ENCODE measurements around the gene TSSK6.

The TSSK6 gene

DNA sequence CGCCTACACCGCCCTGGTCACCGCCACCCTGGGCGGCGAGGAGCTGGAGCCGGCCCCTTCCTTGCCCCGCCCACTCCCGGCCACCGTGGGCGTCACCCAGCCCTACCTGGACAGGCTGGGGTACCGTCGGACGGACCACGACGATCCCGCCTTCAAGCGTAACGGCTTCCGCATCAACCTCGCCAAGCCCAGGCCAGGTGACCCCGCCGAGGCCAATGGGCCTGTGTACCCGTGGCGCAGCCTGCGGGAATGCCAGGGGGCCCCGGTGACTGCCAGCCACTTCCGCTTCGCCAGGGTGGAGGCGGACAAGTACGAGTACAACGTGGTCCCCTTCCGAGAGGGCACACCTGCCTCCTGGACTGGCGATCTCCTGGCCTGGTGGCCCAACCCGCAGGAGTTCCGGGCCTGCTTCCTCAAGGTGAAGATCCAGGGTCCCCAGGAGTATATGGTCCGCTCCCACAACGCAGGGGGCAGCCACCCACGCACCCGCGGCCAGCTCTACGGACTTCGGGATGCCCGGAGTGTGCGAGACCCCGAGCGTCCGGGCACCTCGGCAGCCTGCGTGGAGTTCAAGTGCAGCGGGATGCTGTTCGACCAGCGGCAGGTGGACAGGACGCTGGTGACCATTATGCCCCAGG is 29.7 kb upstream of the TSSK6 start:
- no peak for DNase-seq (ENCODE audit: low spot score)

DNA sequence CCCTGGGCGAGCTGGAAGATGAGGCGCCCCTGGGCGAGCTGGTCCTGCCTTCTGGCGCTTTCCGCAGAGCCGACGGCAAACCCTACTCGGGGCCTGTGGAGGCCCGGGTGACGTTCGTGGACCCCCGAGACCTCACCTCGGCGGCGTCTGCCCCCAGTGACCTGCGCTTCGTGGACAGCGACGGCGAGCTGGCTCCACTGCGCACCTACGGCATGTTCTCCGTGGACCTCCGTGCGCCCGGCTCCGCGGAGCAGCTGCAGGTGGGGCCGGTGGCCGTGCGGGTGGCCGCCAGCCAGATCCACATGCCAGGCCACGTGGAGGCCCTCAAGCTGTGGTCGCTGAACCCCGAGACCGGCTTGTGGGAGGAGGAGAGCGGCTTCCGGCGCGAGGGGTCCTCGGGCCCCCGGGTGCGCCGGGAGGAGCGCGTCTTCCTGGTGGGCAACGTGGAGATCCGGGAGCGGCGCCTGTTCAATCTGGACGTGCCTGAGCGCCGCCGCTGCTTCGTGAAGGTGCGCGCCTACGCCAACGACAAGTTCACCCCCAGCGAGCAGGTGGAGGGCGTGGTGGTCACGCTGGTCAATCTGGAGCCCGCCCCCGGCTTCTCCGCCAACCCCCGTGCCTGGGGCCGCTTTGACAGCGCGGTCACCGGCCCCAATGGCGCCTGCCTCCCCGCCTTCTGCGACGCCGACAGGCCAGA is 29.1 kb upstream of the TSSK6 start:
- no peak for DNase-seq (ENCODE audit: low spot score)

DNA sequence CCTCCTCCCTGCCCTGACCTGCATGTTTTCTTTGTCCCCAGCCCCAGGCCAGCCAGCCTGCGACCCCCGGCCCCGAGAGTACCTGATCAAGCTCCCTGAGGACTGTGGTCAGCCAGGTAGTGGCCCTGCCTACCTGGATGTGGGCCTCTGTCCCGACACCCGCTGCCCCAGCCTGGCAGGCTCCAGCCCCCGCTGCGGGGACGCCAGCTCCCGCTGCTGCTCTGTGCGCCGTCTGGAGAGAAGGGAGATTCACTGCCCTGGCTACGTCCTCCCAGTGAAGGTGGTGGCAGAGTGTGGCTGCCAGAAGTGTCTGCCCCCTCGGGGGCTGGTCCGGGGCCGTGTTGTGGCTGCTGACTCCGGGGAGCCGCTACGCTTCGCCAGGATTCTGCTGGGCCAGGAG is 28.3 kb upstream of the TSSK6 start:
- DNase-seq (ENCODE audit: low spot score): no peak

DNA sequence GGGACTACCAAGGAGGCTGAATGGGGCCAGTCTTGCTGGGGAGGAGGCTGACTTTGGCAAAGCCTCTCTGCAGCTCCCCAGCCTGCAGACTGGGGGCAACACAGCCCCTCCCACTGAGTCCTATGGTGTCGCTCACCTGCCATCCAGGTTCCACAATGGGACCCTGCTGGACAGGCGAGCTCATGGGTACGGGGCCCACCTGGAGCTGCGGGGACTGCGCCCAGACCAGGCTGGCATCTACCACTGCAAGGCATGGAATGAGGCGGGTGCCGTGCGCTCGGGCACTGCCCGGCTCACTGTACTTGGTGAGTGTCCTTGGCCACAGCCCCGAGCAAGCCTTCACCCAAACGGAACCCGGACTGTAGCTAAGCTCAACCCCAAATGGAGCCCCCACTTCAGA is 27.8 kb upstream of the TSSK6 start:
- no peak for DNase-seq (ENCODE audit: low spot score)

DNA sequence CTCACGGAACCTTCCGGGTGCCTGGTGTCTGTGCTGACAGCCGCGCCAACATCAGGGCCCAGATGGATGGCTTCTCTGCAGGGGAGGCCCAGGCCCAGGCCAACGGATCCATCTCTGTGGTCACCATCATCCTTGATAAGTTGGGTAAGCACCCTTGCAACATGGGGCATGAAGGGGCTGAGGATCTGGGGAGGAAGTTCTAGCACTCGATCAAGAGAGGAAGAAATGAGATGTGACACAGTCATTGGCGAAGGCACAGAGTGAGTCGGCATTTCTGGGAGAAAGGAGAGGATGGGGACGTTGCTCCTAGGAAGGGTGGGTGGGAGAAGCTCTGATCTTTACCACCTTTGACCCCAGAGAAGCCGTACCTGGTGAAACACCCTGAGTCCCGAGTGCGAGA is 27.2 kb upstream of the TSSK6 start:
- DNase-seq (ENCODE audit: low spot score): no peak

DNA sequence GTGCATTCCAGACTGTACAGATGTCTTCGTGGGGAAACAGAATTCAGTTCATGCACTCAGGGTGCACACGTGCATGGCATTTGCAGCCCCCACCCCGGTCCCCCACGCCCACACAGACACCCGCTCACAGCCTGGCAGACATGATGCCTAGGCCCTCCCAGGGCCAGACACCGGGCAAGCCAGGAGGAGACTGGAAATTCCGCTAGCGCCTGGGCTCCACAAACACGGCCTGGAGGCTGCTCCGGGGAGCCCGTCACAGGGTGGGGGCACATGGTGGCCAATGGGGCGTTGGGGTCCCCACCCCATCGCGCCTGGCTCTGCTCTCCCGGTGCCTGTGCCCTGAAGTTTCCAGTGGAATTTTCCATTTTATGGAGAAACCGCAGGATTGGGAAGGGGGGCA is 26.3 kb upstream of the TSSK6 start:
- DNase-seq (ENCODE audit: low spot score): no peak

DNA sequence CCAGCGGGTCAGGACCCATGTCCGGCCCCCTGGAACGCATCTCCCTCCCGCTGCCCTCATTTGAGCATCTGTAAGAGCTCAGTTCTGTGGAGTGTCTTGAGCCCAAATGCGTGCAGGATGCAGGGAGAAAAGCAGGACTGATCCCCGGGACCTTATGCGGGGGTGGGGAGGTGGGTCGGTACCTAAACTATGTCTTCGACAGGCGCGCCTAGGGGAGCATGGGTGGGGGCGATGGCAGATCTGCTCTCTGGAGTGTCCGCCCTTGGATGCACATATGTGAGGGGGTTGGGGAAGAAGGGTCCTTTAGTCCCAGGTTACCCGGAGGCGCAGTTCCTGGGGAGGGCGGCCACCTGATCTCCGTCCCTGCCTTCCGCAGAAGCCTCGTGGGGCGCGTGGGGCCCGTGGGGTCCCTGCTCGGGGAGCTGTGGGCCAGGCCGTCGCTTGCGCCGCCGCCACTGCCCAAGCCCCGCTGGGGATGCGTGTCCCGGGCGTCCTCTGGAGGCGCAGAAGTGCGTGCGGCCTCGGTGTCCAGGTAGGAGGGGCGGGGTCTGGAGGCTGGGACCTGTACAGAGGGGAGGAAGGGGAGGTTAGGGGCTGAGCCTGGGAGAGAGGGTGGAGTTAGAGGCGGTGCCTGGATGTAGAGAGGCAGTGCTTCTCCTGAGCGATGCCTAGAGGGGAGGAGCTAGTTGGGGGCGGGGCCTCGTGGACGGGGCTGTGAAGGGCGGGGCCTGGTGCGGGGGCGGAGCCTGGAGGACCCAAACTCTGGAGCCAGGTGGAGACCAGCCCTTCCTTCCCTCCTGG is 25.6 kb upstream of the TSSK6 start:
- DNase-seq (ENCODE audit: low spot score): no peak

DNA sequence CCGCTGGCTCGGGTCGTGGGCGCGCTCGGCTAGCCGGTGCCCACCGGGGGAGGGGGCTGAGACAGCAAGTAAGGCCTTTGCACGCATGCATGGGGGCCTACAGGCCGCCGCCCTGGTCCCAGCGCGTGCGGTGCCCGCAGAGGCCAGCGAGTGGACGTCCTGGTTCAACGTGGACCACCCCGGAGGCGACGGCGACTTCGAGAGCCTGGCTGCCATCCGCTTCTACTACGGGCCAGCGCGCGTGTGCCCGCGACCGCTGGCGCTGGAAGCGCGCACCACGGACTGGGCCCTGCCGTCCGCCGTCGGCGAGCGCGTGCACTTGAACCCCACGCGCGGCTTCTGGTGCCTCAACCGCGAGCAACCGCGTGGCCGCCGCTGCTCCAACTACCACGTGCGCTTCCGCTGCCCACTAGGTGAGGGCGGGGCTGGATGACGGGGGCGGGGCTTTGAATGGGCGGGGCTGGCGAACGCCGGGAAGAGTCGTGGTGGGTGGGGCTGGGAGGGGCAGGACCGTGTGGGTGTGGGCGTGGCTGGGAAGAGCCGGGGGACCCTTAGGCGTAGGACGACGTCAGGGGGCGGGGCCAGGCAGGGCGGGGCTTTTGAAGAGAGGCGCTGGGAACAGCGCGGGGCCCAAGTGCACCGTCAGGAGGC is 24.8 kb upstream of the TSSK6 start:
- no peak for DNase-seq (ENCODE audit: low spot score)

DNA sequence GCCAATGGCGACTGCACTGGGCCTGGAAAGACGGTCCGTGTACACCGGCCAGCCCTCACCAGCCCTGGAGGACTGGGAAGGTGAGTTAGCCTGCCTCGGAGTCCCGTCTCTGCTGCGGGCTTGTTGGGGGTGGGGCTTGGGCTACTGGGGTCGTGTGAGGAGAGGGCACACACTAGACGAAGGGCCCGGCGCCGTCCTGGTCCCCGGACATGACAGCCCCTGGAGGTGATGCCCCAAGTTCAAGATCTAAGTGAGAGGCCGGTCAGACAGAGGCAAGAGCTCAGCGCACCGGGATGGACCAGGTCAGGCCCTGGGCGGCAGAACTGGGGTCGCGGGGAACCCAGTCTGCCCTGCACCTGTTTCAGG is 24.3 kb upstream of the TSSK6 start:
- DNase-seq (ENCODE audit: low spot score): no peak

DNA sequence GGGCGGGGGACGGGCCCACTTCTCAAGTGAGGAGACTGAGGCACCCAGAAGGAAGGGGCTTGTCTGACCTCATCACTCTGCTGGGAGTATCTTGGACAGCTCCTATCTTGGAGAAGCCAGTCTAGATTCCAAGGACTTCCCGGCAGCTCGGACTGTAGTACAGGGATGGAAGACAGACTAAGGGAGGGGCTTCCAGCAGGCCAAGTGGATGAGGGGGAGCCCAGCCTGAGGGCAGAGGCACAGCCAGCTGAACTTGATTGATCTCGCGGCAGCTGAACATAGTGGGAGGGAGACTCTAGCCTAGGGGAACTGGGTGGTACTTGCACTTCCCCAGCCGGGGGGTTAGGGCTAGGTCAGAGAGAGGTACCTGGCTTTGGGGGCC is 23.4 kb upstream of the TSSK6 start:
- DNase-seq (ENCODE audit: low spot score): no peak

DNA sequence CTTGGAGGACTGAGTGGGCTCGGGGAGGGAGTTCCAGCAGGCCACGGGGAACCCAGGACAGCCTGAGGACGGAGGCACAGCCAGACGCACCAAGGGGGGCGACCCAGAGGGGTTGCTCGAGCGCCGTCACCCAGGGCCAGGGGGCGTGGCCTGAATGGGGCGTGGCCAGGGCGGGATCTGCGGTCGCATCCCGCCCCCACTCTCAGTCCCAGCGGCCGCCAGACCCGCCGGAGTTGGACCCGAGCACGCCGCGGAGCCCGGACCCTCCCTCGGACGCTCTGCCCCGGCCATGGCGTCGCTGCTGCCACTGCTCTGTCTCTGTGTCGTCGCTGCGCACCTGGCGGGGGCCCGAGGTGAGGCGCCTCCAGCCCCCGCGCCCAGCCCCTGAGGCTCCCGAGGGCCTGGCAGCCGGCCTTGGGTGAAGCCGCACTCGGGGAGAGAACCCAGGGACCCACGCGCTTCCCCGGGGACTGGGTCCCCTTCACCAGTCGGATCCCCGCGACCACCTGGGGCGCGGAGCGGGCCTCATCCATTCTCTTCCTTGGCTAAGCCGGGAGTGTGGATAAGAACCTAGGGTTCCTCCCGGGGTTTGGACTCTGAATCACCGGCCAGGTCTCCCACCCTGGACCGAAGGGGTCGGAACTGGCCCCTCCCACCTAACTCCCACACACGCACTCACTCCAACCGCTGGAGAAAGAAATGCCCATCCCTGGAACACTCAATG is 22.9 kb upstream of the TSSK6 start, which contains the start of gene CILP2:
Gene CILP2, plus strand, starts transcription at position 205 of the 724 bp plus-strand sequence. Its CDS starts 85 bp downstream, at position 290.
- DNase-seq (ENCODE audit: low spot score): no peak

DNA sequence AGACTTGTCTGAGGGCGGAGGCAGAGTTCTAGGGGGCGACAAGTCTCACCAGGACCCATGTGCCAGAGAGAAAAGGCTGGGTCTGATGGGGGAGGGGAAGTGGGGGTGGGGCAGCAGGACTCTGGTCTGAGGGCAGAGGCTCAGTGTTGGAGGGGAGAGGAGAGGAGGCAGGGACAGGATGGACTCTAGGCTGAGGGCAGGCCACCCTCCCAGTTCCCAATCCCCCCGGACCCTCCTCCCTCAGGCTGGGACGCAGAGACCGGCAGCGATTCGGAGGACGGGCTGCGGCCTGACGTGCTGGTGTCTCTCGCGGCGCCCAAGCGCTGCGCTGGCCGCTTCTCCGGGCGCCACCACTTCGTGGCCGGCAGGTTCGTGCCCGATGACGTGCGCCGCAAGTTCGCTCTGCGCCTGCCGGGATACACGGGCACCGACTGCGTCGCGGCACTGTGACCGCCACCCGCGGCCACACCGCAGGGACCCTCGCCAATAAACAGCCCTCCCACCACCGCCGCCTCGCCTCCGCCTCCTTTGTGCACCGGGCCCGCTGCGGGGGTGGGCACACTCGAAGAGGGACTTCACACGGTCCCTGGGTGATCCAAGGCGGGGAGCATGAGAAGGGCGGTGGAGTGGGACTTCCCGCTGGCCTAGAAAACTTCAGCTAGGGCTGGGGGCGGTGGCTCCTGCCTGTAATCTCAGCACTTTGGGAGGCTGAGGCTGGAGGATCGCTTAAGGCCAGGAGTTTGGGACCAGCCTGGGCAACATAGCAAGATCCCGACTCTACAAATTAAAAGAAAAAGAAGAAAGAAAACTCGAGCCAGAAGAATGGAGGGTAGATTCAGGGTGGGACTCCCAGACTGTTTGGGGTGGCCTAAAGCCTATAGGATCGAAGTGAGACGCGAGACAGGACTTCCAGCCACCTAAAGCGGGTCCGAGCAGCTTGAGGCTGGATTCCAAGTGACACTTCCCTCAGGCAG is 22.0 kb upstream of the TSSK6 start:
- DNase-seq (ENCODE audit: low spot score): no peak

DNA sequence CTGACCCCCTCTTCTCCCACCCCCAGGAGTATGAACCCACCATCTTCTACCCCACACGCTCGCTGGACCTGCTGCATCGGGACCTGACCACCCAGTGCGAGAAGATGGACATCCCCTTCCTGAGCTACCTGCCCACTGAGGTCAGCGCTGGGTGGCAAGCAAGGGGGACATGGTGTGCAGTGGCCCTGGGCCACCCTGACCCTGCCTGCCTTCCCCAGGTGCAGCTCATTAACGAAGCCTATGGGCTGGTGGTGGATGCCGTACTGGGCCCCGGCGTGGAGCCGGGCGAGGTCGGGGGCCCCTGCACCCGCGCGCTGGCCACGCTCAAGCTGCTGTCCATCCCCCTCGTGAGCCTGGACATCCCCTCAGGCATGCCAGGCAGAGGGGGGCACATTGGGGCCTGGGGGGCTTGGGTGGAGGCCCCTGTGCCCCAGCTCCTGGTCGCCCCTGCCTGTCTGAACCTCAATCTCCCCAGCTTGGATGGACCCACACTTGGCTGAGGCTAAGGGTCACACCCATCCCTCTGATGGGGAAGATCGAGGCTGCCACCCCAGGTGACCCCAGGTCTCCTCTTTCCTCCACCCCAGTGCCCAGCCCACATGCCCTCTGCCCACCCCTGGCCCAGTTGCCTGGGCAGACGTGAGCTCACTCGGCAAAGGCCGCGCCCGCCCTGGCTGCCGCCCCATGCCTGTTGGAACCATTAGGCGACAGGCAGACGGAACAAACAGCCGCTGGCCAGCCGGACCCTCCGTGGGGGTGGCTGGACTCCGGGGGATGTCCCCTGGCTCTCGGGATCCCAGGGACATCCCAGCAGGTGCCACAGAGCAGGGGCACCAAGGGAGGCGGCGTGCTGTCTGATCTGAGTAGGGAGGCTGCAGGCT is 20.2 kb upstream of the TSSK6 start:
- DNase-seq (ENCODE audit: low spot score): no peak

DNA sequence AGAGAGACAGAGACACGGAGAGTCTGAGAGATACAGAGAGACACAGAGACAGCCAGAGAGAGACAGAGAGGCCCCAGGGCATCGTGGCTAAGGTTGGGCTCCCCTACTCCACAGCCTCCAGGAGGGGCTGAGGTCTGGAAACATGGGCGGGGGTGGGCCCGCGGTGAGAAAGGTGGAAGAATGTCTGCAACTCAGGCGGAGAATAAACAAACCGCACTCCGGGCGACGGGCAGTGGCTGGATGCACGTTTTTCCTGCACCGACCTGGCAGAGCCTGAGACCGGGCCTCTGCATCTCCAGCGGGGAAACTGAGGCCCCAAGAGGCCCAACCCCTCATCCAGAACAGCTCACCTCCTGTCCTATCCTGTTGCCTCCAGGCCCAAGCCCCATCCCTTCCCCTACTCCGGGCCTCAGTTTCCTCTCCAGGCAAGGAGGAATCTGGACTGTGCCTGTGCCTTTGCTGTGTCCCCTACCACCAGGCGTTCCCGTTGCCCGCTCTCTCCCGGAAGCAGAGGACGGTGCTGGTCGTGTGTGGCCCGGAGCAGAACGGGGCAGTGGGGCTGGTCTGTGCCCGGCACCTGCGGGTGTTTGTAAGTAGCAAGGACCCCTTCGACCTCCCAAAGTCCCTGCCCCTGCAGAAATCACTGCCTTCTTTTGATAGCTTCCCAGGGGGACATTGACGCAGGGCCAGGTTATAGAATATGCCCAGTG is 19.4 kb upstream of the TSSK6 start:
- DNase-seq (ENCODE audit: low spot score): no peak

DNA sequence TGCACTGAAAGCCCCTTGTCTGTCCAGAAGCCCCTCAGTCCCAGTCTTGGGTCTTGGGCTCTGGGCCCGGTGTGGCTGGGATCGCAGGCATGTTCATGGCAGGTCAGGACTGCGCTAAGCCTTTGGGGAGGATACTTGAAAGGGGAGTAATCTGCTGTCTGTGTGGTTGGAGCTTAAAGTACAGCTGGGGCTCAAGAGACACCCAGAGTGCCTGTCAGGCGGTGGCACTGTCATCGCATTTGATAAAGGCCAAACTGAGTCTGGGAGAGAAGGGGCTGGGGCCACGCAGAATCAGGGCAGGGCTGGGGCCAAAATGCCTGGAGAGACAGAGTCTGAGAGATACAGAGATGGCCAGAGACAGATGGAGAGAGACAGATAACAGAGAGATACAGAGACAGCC is 18.5 kb upstream of the TSSK6 start:
- DNase-seq (ENCODE audit: low spot score): no peak

DNA sequence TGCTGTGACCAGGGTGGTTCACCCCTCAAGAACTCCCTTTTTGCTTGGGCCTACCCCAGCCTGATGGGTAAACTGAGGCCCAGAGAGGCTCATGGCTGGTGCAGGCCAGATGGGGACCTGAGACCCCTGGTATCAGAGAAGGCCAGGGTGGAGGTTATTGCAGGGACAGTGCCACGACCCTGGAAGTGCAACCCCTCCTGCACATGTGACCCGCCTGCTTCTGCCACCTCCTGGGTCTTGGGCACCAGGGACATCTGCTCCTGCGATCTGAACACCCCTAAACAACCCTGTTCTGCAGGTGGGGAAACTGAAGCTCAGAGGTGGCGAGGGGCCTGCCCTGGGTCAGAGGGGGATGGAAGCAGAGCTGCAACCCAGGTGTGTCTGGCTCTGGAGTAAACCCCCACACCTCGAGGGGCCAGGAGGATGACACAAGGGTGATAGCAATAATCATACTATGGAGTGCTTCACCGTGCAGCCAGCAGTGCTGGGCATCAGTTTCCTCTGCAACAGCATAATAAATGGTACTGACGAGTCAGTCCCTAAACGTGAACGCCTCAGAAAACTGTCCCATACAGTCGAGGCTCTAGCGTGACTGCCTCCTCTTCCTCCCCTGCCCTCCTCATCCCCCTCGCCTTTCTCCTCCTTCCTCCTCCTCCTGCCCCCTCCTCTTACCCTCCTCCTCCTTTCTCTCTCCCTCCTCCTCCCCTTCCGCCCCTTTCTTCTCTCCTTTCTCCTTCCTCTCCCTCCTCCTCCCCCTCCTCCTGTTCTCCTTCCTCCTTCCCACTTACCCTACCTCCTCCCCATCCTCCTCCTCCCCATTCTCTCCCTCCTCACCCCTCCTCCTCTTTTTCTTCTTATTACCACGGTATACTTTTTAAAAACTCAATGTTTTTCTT is 17.7 kb upstream of the TSSK6 start:
- DNase-seq (ENCODE audit: low spot score): no peak

DNA sequence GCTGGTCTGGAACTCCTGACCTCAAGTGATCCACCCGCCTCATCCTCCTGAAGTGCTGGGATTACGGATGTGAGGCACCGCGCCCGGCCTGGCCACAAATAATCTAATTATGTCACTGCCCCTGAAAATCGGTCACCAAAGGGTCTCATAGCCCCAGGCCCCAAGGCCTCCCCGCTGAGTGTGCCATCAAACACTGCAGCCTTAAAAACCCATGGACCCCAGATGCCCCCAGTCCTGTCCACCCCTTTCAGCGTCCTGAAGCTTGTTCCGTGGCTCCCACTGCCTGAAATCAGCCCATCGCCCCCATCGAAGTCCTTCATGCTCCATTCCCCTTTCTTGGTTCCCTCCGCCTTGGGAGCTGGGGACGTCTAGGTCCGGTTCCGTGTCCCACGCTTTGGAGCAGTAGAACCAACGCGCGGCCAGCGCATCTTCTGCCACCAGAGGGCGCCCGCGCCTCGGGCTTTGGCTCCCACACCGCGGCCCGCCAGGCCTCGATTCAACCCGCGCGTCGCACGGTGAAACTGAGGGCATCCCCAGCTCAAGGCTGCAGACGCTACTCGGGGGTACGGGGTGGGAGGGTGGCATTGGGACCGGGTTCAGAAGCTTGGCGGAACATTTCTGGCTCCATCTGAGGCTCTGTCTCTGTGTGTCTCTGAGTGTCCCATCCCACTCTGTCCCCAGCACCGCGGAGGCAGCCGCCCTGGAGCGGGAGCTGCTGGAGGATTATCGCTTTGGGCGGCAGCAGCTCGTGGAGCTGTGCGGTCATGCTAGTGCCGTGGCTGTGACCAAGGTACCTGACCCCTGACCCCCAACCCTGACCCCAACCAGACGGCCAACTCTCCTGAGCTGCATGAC is 16.8 kb upstream of the TSSK6 start:
- peak; percentile 61 for DNase-seq (ENCODE audit: low spot score)

Measured in RKO (cell line).